NCI-H526 treated with DMSO at 0.1 percent for 48 hours (cell line): ENCODE measurements around the gene KRT79.

ENCODE experiments used
- DNase-seq: peaks from one replicate; lab custom pipeline; 2025; lab: John Stamatoyannopoulos, UW

Gene KRT79

GRCh38 chr12:52791271-52792184 is 42.6 kb downstream of the KRT79 start:
- no peak for DNase-seq

- DNase-seq, result no peak
These were observed 43.5 kb downstream of the KRT79 start for GRCh38 chr12:52790427-52791270.

GRCh38 chr12:52789637-52790426 is 44.3 kb downstream of the KRT79 start:
- DNase-seq, result no peak

GRCh38 chr12:52788876-52789636 is 45.1 kb downstream of the KRT79 start:
- DNase-seq, result no peak

- no peak for DNase-seq
These were observed 45.8 kb downstream of the KRT79 start for GRCh38 chr12:52788192-52788875.

- no peak for DNase-seq
These were observed 46.6 kb downstream of the KRT79 start for GRCh38 chr12:52787324-52788191.

- no peak for DNase-seq
These were observed 49.2 kb downstream of the KRT79 start for GRCh38 chr12:52784909-52785308.

- DNase-seq, result no peak
These were observed 50.4 kb downstream of the KRT79 start for GRCh38 chr12:52783563-52784316.

- no peak for DNase-seq
These were observed 51.6 kb downstream of the KRT79 start for GRCh38 chr12:52782502-52782901.

GRCh38 chr12:52781399-52782082 is 52.6 kb downstream of the KRT79 start:
- DNase-seq, result no peak

- no peak for DNase-seq
These were observed 54.2 kb downstream of the KRT79 start for GRCh38 chr12:52779914-52780313.

GRCh38 chr12:52778833-52779232 is 55.3 kb downstream of the KRT79 start:
- DNase-seq, result no peak

GRCh38 chr12:52777566-52777965 is 56.5 kb downstream of the KRT79 start:
- DNase-seq, result no peak

- DNase-seq, result no peak
These were observed 57.2 kb downstream of the KRT79 start, which contains the start of gene KRT76 for GRCh38 chr12:52776913-52777395. KRT76 (minus strand) TSS chr12:52777345; CDS start chr12:52777291, 54 bp downstream.

GRCh38 chr12:52776435-52776834 is 57.7 kb downstream of the KRT79 start:
- DNase-seq, result no peak

GRCh38 chr12:52774629-52775250 is 59.4 kb downstream of the KRT79 start:
- DNase-seq, result no peak

- DNase-seq, result no peak
These were observed 61.3 kb downstream of the KRT79 start for GRCh38 chr12:52772772-52773171.

GRCh38 chr12:52772188-52772587 is 61.9 kb downstream of the KRT79 start:
- no peak for DNase-seq
